HG02610 (cell line): Measurements from ENCODE around the gene PNPLA2.

Experiments
- ATAC-seq: cut with Tn5 transposase; IDR thresholded peaks from one replicate; pipeline ENCODE4 v1.9.1; 2021; ENCODE audit warnings: mild to moderate bottlenecking, moderate library complexity; ENCODE audit not compliant: unreplicated experiment

The PNPLA2 gene

DNA sequence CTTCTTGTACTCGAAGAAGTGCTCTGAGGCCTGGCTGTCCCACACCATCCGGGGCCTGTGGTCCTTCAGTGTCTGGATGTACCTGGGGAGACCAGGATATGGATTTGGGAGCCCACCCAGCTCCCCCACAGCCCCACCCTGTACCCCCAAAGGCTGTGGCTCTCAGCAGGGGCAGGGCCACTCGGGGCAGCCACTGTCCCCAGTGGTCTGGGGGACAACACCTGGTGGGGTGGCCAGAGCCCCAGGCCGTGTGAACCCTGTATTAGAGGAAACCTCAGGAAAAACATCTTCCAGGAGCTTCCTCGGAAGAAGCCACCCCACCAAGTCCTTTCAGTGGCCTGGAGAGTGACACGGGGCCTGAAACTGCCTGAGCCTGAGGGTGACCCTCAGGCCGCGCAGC lies 51.7 kb downstream of the PNPLA2 start:
- ATAC-seq = no peak

DNA sequence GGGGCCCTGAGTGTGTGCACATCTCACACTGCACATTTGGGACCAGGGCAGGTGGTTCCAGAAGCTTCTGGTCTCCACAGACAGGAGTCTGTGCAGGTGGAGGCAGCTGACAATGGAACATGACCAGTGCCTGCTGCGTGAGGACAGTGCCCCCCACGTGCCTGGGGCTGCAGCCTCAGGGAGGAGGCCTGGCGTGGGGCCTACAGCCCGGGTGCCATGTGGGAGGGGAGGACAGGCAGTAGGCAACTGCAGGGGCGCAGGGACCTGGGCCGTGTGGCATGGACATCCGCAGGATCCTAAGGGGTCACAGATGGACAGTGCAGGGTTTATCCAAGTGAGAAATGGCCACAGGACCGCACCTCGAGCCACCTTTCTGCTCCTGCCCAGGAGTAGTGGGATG lies 52.8 kb downstream of the PNPLA2 start:
- ATAC-seq = no peak

DNA sequence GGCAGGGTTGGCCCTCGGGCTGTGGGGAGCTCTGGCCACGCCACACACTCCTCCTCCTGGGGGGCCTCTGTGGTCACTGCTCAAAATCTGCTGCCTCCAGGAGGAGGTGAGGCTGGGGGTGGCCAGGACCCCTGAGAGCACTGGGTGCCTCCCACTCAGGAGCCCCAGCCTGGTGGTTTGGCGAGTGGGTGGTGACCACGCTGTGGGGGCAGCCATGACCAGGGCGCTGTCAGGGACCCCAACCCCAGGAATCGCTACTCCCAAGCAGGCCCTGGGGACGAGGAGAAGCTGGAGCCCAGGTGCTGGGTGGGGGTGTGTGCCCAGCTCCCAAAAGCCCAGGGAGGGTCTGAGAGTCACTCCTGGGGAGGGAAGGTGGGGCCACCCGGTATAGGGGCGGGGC lies 54.1 kb downstream of the PNPLA2 start:
- ATAC-seq = no peak

DNA sequence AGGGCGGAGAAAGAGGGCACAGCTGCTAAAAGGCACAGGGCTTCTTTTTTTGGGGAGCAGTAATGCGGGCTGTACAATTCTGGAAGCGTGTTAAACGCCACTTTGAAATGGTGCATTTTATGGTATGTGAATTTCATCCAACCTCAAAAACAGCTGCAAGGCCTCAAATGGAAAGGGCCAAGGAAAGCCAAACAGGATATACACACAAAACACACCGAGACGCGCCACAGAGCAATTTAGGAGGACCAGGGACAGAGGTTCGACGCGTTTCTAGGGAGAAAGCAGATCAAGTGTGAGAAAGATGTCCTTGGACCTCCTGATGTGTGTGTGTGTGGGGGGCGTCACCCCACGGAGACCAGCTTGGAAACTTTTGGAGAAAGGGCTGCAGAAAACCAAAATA lies 55.0 kb downstream of the PNPLA2 start:
- ATAC-seq = no peak
